Daoy (cell line): Measurements from ENCODE around the gene TBCE. TPM values are rescaled to one million over a fixed set of nuclear protein-coding genes. Genes with fewer than 3 reads are reported as not detected.

Experiments
- DNase-seq: peaks from one replicate; pipeline ENCODE4 v3.0.0-alpha.2; 2015; ENCODE audit warnings: low read depth
- total RNA-seq: library from RNA; depleted of rRNA; stranded (reverse); fragments of >200 nt; shearing (Covaris generic); gene quantifications from 2 replicates; pipeline ENCODE4 v1.2.3, GENCODE V29; 2014; rRNA removed

Gene TBCE, protein sequence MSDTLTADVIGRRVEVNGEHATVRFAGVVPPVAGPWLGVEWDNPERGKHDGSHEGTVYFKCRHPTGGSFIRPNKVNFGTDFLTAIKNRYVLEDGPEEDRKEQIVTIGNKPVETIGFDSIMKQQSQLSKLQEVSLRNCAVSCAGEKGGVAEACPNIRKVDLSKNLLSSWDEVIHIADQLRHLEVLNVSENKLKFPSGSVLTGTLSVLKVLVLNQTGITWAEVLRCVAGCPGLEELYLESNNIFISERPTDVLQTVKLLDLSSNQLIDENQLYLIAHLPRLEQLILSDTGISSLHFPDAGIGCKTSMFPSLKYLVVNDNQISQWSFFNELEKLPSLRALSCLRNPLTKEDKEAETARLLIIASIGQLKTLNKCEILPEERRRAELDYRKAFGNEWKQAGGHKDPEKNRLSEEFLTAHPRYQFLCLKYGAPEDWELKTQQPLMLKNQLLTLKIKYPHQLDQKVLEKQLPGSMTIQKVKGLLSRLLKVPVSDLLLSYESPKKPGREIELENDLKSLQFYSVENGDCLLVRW
- 31.9 and 71.7 TPM in 2 replicates for total RNA-seq

DNA sequence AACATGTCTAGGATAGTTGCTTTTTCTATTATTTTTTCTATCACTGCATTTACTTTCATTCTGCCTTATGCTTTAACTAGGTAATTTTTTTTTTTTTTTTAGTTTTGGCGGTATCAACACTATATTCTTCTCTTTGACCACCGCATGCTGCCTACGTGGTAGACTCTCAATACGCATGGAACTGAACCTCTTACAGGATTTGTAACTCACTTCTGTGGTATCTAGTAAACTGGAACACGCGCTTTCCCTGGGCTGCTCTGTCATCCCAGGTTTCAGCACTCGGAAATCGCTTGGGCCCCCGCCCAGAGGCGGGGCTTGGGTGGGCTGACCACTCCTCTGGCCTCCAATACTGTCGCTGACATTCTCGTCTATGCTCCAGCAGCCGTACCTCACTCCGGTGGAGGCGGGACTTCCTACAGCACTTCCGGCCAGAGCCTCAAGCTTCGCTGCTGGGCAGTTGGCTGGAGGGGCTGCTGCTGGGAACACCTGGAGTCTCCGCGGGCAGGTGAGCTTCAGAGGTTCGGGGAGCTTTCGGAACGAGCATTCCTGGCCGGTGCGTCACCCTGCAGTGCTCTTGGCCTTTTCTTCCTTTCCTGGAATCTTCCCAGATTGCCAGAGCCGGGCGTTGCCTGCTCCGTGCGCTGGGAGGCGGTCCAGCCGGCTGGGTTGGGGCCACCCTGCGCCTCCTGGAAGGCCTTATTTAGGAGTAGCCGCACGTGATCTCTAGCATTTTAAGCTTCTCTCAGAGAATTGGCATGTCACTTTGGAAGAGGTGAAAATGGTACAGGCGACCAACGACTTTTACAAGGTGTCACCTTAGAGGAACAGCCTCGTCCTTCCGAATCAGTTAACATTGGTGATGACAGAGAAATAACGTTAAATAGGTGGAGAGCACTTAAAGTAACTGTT is at the start of gene TBCE:
TBCE (plus strand) TSS at position 428 of the 909 bp plus-strand sequence. CDS start 12,623 bp downstream, outside the sequence.
- DNase-seq = peak; percentile 97

DNA sequence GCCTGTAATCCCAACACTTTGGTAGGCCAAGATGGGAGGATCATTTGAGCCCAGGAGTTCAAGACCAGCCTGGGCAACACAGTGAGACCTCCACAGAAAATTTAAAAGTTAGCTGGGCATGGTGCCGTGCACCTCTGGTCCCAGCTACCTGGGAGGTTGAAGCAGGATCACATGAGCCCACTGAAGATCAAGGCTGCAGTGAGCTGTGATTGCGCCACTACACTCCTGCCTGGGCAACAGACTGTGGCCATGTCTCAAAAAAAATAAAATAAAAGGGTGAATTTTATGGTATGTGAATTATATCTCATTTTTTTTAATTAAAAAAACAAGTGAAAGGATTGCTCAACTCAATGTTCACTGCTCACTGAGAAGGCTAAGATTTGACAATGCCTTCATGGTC is 48.0 kb upstream of the TBCE start:
- no peak for DNase-seq

DNA sequence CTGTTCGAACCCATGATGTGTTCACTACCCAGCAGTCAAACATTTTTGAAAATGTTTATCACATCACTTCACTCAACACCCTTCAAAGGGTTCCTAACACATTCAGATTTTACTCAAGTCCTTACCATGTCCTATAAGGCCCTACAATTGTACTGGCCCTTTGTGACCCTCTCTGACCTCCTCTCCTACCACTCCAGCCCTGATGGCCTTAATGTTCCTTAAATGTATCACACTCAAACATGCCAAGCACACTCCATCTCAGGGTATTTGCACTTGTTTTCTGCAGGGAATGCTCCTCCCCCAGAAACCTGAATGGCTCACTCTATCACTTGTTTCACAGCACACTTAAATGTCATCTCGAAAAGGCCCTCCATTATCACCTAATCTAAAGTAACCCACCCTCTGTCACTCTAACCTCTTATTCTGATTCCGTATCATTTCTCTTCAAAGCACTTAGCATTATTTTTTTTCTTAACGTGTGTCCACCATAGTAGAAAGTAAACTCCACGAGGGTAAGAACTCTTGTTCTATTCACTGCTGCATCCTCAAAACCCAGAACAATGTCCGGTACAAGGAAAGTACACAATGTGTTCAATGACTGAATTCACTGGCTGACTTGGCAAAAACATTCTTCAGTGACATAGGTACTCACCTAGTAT is 46.6 kb upstream of the TBCE start:
- DNase-seq = no peak

DNA sequence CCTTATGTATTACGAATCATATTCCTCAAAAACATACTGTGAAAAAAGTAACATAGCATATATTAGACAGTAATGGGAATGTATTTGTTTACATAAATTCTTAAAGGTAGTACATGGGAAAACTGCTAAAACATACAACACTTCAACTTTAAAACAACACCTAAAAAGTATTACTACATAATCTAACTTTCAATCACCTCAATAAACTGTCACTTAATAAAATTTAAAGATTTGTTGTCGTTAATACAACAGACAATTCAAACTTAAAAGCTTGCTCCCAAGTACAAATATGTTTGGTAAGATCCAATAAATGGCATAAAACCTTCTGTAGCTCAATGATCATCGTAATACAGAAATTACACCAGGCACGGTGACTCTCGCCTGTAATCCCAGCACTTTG is 42.9 kb upstream of the TBCE start:
- no peak for DNase-seq

DNA sequence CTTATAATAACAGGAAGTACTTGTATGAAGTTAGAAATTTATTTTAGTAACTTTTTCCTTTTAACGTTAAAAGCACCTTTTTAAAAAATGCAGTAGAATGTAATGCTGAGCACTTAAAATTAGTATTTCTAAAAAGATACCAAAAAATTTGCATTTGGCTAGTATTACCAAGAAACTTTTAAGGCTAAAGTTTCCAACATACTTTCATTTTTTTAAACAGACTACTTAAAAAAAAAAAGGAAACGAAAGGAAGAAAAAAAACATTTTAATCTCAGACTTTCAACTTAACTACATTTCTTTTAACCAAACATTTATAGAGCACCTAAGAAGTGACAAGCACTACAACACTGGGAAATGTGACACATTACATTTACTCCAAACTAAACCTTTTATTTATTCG is 42.1 kb upstream of the TBCE start:
- no peak for DNase-seq

DNA sequence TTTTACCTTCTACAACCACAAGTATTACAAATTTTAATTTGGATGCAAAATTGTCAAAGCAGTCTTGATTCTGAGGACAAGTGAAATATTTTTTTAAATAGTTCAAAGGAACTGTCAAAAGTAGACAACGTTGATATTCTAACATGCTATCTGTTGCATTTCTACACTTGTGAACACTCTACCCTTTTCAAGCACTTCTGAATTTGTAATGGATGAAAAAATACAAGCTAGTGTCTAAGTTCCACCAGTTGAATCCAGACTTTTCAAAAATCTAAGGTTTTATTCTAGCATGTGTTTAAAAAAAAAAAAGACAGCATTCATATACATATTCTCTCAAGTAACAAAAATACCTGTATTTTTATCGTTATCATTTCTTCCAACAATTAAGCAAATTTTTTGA is 41.4 kb upstream of the TBCE start:
- no peak for DNase-seq

DNA sequence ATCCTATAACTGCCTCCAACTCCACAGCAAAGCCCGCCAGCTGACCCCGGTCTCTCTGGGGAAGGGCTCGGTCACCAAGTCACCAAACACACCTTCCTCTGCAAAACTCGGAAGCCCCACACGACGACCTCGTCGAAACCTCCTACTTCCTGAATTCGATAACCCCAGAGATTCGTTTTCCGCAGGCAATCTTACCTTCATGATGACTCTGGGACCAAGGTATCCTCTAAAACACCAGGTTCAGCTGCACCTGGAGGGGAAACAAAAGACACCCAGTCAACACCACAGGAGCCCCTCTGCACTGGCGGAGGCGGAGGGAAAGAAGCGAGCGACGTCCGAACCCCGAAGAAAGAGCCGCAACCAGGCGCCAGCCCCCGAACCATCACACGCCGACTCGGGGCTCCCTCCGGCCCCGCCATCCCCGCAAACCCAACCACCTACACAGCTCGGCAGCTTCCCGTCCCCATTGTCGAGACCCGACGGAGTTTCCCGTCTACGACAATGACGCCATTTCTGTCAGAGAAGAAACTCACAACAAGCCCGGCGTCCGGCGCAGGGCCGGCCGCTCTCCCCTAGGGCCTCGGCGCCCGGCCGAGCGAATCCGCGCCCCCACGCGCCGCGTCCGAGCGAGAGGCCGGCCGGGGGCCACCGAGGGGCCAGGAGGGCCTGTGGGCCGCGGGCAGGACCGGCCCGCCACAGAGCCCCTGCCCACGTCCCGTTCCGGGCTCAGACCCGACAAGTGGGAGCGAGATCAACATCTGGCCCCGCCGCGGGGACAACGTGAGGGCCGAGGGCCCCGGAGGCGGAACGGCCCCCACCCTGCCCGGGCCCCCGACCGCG is 40.3 kb upstream of the TBCE start:
- peak; percentile 54 for DNase-seq

DNA sequence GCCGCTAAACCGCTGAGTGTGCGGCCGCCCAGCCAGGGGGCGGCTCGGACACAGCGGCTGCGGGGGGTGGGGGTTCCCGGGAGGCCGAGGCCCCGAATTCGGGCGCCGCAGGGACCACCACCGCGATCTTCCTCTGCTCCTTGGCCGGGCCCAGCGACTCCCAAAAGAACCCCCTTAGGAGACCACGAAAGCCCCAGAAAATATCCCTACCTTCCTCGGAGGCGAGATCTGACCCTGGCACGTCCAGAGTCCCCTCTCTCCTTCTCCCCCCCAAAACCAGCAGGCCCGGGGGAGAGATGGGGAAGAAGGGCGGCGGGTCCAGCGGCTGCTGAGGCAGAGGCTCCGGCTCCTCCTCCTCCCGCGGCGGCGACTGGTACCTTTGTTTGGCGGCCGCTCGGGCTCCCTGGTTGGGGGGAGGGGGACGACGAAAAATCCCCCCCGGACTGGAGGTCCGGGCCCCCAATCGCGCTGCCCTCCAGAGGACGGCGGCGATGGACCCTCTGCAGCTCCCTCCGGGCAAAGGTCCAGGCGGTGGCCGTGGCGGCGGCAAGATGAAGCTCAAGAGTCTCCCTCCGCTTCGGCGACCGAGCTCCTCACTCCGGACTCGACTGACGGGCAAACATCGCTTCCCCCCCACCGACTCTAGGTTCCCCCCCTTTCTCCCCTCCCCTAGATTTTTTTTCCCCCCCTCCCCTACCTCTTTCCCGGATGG is 39.5 kb upstream of the TBCE start, which contains the start of gene ARID4B:
ARID4B (minus strand) TSS at position 621 of the 712 bp plus-strand sequence. CDS start 1,260 bp downstream, outside the sequence.
- no peak for DNase-seq

DNA sequence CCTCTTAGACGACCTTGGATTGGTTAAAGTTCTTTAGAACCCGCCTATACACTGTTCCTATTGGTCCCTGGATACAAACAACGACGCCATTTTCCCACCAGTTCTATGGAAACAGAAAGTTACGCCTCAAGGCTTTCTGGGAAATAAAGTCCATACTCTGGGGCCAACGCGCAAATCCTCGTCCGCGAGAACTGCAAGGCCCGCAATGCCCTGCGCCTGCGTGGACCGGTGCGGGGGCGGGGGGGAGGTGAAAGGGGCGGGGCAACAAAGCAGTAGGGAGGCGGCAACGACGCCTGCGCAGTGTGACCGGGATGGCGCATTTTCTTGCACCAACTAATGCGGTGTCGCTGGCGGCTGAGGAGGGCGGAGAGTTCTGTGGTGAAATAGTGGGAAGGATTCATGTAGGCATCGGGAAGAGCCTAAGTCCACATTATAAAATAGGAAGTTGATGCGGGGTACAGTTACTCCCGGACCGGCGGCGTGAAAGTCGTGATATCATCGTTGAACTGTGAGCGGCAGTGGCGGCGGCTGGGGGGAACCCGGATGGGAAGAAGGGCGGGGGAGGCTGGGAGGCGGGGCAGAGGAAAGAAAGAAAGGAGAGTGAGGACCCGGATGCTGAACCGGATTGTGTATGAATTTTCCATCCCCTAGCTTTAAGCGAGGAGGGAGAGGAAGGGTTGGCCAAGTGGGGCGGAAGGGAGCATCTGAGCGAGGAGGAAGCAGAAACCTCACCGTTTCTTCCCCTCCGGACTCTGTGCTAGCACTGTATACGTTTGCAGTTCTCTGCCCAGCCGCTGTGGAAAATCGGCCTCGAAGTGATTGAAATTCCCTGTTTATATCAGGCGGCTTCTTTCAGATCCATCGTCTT is 38.7 kb upstream of the TBCE start, which contains the start of gene GGPS1:
GGPS1 (plus strand) TSS at position 300 of the 868 bp plus-strand sequence. CDS start 6,695 bp downstream, outside the sequence.
- peak; percentile 99 for DNase-seq

DNA sequence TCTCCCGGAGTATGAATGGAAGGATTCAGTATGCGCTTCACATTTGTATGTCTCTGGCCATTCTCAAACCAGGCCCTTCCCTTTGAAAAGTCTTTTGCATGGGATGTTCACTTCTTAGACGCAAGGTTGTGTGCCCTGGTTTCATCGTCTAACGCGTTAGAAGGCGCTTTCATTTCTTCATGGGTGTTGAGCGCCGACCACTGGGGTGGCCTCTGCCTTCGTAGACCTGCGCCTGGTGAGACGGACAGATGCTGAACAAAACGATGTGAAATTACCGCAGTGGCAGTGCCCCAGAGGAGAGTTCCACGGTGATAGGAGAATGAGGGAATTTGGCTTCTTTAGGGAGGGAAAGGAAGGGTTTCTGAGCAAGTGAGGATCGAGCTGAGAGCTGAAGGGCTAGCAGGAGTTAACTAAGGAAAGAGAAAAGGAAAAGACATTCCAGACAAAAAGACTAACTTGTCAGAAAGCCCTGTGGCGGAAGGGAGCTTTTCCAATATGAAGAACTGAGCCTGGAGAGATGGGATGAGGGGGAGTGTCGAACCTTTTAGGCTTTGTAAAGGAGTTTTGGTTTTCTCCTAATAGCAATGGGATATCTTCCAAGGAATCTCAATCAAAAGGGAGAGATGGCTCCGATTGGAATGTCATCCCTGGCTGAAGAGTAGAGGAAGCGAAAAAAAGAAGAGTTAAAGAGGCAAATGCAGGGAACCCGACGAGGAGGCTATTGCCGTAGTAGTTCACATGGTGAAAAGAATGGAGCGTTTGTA is 37.9 kb upstream of the TBCE start:
- DNase-seq = peak; percentile 50

DNA sequence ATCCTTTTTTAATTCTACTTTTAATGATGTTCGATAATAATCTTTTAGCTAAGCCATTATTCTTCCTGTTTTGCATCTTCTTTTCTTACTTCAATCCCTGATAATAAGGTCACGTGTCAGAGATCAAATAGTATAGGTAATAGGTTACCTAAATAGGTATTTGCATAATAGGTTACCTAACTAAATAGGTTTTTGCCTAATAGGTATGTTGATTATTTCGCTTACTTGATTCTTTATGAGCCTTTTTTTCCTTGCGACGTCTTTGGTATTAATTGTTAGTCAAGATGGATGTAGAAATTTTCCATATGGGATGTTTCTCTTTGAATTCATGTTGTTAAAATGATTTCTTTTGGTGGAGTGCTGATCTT is 36.3 kb upstream of the TBCE start:
- no peak for DNase-seq

DNA sequence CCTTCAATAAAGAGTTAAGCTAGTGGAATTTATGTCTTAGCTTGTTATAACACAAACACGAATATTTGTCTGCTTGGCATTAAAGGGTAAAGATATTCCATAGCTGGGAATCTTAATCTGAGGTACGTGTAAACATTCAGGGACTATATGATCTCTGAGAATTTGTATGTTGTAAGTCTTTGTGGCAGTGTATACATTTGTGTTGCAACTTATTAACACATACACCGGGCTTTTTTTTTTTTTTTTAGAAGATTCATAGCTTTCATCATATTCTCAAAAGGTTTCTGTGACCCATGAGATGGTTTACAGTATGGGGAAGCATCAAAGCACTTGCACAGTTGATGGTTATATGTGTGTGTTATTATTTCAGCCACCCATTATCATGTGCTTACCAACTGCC is 35.8 kb upstream of the TBCE start:
- no peak for DNase-seq

DNA sequence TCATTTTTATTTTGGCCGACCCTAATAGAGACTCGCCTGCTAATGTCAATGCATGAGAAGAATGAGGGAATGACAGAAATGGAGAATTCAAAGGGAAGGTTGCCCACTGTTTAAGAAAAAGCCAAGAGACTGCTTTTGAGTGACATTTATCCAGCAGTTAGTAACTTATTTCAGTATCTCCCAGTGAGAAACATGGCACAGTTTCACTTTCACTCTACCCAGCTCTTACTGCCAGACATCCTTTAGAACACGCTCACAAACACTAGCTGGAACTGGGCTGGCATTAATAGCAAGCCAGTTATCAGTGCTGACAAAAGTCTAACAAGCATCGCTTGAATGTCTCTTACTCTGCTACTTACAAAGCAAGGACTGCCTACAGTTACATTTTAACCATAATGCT is 30.3 kb upstream of the TBCE start:
- DNase-seq = no peak

DNA sequence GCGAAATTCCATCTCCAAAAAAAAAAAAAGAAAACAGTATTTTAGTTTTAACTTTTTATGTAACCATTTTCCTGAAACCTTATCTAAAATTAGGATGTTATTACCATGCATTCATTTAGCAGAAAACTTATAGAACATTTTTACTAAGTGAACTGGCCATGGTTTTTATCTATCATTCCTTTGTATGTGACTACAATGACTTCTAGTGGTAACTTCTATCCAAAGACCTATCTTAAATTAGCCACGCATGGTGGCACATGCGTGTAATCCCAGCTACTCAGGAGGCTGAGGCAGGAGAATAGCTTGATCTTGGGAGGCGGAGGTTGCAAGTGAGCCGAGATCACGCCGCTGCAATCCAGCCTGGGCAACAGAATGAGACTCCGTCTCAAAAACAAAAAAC is 27.5 kb upstream of the TBCE start:
- no peak for DNase-seq

DNA sequence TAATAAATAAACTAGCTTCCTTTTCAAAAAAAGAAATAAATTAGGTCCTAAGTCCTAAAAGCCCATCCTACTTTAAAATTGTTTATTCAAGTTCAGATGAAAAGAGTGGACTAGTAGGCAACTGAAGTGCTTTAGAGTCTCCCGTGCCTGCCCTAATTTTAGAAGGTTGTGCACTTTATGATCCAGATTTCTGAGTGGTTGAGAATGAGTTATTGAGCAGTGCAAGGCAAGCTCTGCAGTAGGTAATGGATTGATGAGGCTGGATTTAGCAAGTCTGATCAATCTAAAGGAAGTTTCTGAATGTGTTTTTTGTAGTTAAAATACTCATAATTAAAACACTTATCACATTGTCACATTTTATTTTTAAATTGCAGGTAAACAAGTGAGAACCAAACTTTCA is 25.9 kb upstream of the TBCE start:
- no peak for DNase-seq

DNA sequence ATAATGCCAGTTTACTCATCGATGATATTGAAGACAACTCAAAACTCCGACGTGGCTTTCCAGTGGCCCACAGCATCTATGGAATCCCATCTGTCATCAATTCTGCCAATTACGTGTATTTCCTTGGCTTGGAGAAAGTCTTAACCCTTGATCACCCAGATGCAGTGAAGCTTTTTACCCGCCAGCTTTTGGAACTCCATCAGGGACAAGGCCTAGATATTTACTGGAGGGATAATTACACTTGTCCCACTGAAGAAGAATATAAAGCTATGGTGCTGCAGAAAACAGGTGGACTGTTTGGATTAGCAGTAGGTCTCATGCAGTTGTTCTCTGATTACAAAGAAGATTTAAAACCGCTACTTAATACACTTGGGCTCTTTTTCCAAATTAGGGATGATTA is 25.2 kb upstream of the TBCE start:
- no peak for DNase-seq

DNA sequence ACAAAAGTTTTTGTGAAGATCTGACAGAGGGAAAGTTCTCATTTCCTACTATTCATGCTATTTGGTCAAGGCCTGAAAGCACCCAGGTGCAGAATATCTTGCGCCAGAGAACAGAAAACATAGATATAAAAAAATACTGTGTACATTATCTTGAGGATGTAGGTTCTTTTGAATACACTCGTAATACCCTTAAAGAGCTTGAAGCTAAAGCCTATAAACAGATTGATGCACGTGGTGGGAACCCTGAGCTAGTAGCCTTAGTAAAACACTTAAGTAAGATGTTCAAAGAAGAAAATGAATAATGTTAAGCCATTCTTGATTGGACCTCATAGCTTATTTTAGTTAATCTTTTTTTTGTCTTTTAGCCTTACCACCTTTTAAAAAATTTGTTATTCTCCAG is 24.8 kb upstream of the TBCE start:
- no peak for DNase-seq

DNA sequence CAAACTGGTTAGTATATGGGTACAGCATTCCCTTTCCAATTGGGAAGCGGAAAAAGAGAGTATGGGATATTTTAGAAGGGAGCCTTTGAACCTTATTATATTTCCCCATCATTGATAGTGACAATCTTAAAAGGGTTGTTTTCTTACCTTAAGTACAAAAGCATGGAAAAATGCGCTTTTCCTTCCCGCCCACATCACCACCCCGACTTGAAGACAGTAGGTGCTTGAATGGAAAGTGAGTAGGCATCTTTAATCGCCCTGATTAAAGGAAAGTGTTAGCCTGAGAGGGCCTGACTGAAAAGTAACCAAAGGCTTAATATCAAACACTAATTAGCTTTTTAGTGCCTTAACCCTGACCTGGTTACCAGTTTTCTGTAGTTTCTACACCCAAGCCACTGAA is 23.5 kb upstream of the TBCE start:
- no peak for DNase-seq
